ENCODE measurements around the gene ST8SIA2.

DNA sequence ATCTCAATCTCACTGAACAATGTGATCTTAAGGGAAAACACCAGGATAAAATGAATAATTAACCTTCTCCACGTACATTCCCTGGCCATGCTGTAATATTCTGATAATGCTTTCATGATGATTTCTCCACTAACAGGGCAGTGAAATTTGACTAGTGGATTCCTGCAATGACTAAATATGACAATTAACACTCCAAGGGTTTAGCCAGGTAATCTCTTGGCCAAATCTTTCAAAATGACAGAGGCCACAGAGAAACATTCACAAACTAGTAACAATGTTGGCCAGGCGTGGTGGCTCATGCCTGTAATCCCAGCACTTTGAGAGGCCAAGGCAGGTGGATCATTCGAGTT is 31.7 kb upstream of the ST8SIA2 start:
- TF ChIP-seq POLR2A (IDR thresholded peaks at IDR 0.05; ENCODE audit: low read length) (no peak), GATA1 (IDR thresholded peaks at IDR 0.05; ENCODE audit: low read depth, low read length) (no peak)

Measured in erythroblast (primary cell).